HG03103 (cell line): ENCODE measurements around the gene FASTKD1.
"Not testable (repeated sequence)": the region's sequence is repeated elsewhere in the genome, so short reads cannot be mapped to it uniquely, and the experiment has no call there.

Source experiments
- ATAC-seq: cut with Tn5 transposase; IDR thresholded peaks from one replicate; pipeline ENCODE4 v1.9.1; 2021; ENCODE audit warnings: low read depth; ENCODE audit not compliant: unreplicated experiment

The FASTKD1 gene, protein sequence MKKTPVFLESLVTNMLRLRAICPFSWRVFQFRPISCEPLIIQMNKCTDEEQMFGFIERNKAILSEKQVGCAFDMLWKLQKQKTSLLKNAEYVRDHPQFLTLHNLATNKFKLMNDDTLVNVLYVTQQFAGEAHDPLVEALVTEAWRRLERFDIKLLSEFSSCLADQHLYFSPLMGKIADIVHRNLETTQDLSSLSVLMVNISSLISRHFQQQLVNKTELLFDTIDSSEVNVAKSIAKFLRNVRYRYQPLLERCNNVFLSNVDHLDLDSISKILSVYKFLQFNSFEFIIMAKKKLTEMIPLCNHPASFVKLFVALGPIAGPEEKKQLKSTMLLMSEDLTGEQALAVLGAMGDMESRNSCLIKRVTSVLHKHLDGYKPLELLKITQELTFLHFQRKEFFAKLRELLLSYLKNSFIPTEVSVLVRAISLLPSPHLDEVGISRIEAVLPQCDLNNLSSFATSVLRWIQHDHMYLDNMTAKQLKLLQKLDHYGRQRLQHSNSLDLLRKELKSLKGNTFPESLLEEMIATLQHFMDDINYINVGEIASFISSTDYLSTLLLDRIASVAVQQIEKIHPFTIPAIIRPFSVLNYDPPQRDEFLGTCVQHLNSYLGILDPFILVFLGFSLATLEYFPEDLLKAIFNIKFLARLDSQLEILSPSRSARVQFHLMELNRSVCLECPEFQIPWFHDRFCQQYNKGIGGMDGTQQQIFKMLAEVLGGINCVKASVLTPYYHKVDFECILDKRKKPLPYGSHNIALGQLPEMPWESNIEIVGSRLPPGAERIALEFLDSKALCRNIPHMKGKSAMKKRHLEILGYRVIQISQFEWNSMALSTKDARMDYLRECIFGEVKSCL

DNA sequence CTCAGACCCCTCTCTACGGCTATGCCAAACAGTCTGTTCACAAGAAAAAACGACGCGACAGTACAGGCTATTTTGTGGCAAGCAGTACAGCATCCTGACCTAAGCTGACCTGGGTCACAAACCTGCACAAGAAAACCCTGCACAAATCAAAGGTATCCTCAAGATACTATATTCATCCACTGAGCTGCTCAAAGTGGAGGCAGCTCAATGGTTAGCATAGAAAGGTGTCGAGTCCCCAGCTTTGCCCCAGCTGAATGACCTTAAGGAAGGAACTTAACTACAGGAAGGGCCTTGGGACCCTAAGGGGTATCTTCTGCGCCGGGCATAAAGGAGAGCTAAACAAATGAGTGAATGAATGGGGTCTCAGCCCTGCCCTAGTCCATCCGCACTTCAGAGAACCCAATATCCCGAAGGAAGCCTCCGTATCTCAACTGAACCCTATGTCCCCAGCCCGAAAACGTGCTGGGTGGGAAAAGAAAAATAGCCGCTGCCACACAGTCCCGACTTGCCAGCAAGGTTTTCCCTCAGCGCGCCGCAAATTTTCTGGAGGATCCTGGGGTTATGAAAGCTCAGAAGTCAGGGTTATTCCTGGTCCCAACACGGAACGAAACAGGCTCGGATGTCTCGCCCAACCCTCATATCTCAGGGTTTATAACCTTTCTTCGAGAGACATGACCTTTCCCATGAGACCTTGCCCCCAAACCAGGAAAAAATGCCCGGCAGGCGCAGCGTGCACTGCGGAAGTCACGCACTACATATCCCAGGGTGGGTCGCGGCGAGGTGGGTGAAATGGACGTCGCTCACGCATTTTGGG, at the start of gene FASTKD1:
Gene FASTKD1 (minus strand): TSS at position 706 of the 814 bp plus-strand sequence. CDS start 1,836 bp downstream, outside the sequence.
- ATAC-seq, result peak; percentile 96

DNA sequence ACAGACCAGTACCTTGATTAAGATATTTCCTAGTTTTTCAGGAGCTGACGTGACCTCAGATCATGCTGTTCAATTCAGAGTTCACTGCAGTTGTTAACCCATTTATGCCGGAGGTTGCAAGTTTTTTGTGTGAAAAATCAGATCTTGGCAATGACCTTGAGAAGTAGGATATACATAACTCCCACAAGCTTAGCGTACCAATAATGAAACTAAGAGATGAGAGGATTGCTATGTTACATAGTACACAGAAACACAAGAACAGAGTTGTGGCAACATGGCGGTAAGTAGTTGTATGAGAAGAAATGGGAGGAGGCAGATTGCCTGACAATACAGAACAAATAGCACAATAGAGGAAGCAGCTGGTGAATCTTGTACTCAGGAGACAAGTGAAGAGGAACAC, 49.6 kb upstream of the FASTKD1 start:
- ATAC-seq, result no peak

DNA sequence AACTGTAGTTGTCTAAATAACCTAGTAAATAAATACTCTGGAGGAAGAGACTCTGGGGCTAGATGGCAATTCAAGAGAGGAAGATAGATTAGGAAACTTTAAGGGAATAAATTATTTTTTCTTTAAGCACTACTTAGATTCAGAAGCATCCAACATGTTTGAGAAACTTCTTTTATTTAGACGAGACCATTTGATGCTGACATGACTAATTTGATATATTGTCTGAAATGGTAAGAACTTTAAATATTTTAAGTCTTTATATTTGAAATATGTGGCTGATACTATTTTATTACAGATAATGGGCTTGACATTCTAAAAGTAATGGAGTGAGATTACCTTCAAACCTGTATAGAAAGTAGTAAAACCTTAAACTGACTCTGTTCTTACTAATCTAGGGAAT, 46.8 kb upstream of the FASTKD1 start:
- no peak for ATAC-seq

DNA sequence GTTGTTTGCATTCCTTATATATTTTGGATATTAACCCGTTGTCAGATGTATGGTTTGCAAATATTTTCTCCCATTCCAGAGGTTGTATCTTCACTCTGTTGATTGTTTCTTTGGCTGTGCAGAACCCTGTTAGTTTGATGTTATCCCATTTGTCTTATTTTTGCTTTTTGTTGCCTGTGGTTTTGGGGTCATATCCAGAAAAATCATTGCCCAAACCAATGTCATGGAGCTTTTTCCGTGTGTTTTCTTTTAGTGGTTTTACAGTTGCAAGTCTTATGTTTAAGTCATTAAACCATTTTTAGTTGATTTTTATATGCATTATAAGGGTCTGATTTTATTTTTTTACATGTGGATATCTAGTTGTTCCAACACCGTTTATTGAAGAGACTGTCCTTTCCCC, 46.3 kb upstream of the FASTKD1 start:
- ATAC-seq, result no peak

DNA sequence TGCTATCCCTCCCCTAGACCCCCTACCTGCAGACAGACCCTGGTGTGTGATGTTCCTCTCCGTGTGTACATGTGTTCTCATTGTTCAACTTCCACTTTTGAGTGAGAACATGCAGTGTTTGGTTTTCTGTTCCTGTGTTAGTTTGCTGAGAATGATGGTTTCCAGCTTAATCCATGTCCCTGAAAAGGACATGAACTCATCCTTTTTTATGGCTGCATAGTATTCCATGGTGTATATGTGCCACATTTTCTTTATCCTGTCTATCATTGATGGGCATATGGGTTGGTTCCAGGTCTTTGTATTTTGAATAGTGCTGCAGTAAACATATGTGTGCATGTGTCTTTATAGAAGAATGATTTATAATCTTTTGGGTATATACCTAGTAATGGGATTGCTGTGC, 42.3 kb upstream of the FASTKD1 start:
- ATAC-seq, result not testable (repeated sequence)

DNA sequence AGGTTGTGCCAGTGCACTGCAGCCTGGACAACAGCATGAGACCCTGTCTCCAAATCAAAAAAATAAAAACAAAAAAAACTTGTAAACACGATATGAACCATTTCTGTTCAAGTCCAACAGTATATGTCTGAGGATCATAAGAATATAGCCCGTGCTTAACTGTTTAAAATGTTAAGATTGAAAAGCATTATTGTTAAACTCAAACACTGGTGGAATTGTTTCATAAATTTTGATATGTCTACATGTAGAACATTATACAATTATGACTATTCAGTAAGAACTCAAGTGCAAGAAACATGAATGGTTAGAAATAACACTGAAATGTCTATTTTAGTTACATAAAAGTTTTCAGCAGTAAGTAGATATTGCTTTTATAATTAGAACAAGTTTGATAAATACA, 40.2 kb upstream of the FASTKD1 start:
- no peak for ATAC-seq

DNA sequence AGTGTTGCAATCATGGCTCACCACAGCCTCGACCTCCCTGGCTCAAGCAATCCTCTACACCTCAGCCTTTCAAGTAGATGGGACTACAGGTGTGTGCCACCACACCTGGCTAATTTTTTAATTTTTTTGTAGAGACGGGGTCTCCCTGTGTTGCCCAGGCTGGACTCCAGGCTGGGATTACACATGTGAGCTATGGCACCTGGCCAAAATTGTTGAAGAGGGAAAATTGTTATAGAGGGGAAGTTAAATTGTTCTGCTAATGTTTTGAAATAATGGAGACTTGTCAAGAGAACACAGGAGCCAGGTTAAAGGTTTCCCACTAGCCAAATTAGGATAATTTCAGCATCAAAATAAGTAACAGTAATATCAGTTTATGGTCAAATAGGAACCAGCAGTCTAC, 35.6 kb upstream of the FASTKD1 start:
- ATAC-seq, result no peak

DNA sequence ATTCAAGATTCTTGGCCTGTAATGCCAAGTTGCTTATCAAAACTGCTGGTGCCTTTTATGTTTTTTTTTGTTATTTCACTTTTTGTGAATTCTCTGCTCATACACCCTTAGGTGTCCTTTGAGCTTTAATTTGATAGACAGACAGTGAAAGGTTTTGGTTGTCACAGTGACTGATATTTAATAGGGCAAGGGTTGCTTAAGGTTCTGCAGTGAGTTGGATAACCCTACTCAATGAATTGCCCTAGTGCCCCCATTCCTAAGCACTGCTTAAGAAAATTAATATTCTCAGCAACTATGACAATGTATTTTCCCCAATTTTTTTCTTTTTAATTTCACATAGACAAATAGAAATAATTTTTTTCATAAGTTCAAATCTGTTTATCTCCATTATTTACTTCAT, 25.9 kb upstream of the FASTKD1 start:
- ATAC-seq, result no peak

DNA sequence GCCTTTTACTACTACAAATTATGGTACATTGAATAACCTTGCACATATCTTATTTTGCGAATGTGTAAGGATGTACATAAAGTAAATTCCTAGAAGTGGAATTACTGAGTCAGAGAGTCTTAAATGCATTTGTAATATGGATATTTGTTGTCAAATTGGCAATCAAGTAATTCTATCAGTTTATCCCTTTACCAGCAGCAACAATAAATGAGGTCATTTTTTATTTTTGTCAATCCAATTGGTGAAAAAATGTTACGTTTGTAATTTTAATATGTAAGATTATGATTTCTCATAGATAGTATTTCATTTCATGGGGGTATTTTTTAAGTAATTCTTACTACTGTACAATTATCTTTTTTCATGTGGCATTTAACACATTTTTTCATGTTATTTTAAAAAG, 25.3 kb upstream of the FASTKD1 start:
- ATAC-seq, result no peak

DNA sequence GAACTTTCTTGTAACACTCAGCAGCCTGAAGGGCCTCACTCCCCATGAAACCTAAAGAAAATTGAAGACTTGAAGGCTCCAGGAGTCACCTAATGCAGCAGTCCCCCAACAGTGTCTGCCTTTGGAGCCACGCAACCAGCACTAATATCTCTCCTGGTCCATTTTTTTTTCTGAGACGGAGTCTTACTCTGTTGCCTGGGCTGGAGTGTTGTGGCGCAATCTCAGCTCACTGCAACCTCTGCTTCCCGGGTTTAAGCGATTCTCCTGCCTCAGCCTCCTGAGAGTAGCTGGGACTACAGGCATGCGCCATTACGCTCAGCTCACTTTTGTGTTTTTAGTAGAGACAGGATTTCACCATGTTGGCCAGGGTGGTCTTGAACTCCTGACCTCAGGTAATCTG, 22.9 kb upstream of the FASTKD1 start:
- not testable (repeated sequence) for ATAC-seq

DNA sequence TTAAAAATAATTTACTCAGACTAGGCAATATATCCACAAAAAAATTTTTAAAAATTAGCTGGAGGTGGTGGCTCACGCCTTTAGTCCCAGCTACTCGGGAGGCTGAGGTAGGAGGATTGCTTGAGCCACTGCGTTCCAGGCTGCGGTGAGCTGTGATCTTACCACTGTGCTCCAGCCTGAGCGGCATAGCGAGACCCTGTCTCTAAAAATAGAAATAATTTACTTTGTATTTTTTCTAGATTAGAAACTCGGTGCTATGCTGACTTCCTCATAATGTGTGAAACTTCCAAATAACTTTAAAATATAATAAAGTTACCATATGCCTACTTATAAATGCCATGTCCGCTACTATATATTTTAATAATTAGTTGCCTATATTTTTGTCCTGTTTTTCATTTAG, 17.1 kb upstream of the FASTKD1 start:
- no peak for ATAC-seq

DNA sequence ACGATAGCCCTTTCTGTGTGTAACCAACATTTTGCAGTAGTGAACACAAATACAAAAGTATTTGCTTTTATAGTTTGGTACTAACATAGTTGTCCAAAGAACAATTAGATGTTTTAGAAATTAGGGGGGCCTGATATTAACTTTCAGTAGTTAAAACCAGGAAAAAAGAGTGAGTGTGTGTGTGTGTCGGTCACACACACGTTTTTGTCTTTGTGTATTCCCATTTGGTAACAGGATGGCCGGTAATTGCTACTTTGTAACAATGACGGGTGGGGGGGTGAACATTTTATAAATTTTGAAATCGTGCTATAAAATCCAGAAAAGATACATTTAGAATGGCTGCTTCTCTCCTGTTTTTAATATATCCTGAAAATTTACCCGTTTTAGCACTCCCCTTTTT, 12.0 kb upstream of the FASTKD1 start:
- no peak for ATAC-seq

DNA sequence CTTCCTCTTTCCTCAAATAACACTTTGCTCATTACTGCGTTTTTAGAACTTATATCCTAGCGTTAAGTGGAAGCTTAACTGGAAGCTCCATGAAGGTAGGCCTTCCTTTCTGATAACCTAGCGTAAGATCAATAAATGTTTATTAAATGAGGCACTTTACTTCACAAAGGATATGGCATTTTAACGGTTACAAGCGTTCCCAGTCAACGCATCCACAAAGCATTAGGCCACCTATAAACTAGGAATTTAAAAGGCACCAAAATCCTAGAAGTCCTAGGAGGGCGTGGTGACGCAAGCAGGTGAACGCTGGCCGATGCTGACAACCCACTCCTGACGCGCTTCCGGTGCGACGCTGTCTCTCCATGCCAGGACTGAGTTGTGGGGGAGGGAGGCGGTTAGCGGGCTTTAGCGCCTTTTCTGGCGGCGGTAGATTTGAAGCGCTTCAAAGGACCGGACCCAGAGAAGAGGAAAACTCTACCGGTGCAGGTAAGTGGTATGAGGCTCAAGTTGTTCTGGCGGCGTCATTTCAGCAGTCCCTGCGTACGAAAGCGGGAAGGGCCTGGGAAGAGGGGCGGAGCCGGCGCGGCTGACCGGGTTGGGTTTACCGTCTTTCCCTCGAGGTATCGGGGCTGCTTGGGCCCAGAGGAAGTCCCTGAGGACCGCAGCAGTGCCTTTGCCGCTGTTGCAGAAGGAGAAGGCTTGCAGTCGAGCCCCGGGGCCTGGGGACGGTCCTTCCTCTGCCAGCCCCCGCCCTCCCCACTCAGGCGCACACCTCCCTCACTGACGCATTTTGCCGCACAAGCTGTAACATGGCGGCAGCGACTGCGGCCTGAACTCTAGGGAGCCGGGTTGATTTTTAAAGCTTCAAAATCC, 10.6 kb upstream of the FASTKD1 start, which contains the start of gene PPIG:
Gene PPIG (plus strand): TSS at position 347 of the 873 bp plus-strand sequence. CDS start 19,691 bp downstream, outside the sequence.
- peak; percentile 82 for ATAC-seq

DNA sequence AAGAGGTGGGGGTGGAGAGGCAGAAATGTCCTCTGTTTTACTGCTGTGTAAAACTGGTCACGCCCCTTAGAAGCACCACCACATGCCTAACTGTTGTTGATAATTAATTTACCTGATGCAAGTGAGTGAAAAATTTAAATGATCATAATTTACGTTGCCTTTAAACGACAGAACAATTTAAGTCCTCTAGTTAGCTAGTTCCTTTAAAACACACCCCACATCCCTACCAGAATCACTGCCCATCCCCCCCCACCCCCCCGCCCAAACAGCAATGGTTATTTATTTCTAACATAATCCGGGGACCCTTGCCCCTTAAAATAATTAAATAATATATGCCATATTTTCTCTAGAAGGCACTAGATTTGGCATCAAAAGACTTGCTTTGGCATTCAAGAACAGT, 9.9 kb upstream of the FASTKD1 start:
- ATAC-seq, result no peak

DNA sequence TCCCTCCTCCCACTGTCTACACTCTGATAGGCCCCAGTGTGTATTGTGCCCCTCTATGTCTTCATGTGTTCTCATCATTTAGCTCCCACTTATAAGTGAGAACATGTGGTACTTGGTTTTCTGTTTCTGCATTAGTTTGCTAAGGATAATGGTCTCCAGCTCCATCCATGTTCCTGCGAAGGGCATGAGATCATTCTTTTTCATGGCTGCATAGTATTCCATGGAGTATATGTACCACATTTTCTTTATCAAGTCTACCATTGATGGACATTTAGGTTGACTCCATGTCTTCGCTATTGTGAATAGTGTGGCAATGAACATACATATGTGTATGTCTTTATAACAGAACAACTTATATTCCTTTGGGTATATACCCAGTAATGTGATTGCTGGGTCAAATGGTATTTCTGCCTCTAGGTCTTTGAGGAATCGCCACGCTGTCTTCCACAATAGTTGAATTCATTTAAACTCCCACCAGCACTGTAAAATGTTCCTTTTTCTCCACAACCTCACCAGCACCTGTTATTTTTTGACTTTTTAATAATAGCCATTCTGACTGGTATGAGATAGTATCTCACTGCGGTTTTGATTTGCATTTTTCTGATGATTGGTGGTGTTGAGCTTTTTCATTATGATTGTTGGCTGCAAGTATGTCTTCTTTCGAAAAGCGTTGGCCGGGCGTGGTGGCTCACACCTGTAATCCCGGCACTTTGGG, 9.0 kb upstream of the FASTKD1 start:
- ATAC-seq, result not testable (repeated sequence)

DNA sequence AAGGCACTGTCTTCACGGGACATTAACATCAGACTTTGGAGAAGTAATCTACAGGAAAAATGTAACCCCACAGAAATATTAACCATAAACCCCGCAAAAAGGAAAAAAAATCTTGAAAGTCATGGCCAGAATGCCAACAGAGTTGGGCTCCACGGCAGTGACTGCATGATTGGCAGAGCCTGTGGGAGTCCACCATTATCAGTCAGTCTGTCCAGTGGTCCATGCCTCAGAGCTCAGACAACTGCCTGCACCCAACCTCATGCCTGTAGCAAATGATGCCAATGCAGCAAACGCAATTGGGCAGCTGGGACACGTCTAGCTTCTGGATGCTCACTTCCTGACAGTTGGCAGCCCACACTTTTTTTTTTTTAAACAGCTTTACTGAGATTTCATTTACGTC, 5.4 kb upstream of the FASTKD1 start:
- ATAC-seq, result no peak

DNA sequence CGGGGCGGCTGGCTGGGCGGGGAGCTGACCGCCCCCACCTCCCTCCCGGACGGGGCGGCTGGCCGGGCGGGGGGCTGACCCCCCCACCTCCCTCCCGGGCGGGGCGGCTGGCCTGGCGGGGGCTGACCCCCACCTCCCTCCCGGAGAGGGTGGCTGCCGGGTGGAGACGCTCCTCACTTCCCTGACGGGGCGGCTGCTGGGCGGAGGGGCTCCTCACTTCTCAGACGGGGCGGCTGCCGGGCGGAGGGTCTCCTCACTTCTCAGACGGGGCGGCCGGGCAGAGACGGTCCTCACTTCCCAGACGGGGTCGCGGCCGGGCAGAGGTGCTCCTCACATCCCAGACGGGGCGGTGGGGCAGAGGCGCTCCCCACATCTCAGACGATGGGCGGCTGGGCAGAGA, 1.6 kb upstream of the FASTKD1 start:
- not testable (repeated sequence) for ATAC-seq

DNA sequence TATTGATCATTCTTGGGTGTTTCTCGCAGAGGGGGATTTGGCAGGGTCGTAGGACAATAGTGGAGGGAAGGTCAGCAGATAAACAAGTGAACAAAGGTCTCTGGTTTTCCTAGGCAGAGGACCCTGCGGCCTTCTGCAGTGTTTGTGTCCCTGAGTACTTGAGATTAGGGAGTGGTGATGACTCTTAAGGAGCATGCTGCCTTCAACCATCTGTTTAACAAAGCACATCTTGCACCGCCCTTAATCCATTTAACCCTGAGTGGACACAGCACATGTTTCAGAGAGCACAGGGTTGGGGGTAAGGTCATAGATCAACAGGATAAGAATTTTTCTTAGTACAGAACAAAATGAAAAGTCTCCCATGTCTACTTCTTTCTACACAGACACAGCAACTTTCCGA, 874 bp upstream of the FASTKD1 start:
- ATAC-seq, result not testable (repeated sequence)

DNA sequence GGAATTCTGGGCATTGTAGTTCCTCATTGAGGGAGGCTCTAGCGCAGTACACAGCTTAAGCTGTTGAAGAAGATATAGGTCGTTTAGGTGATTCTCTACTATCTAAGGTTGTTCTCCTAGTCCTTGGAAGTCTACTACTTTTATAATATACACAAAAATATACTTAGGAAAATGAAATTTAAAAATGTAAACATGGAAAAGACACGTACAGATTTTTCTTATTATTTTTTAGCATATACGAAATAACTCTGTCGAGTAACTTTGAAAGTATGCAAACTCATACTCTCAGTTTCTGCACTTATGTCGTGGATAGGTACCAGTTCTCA, 272 bp upstream of the FASTKD1 start:
- no peak for ATAC-seq
